Body of pancreas (tissue), 4 donors: ENCODE data around the gene TRAPPC4. TPM values are rescaled to one million over a fixed set of nuclear protein-coding genes. Genes with fewer than 3 reads are reported as not detected.

Experiments
- ATAC-seq: fragments of 150-250 bp; one replicate; pipeline ENCODE4 v1.9.1; 2016
- DNase-seq, 4 donors: peaks; one replicate each; pipeline ENCODE4 v3.0.0-alpha.2; 2019
- H3K27ac ChIP-seq, 4 donors: fragments of 200-600 bp; sonication (generic); 1 replicate in 3 of 4; 2 replicates in 1 of 4; pipeline versions ENCODE4 v1.5.1 to v1.6.1; 2016 to 2019; ENCODE audit warnings: mild to moderate bottlenecking in 1 of 4, mixed read lengths in 1 of 4, moderate library complexity in 1 of 4
- H3K27me3 ChIP-seq, 2 donors: fragments of 200-600 bp; sonication (generic); one replicate each; pipeline ENCODE4 v1.6.0; 2016; ENCODE audit warnings: mild to moderate bottlenecking in 1 of 2
- H3K36me3 ChIP-seq, 2 donors: fragments of 200-600 bp; sonication (generic); replicated peaks in 1 of 2; 2 replicates each; pipeline ENCODE4 v1.5.1; 2016; ENCODE audit warnings: low read depth in 2 of 2; ENCODE audit not compliant: insufficient read depth in 1 of 2
- H3K4me1 ChIP-seq: fragments of 200-600 bp; sonication (generic); one replicate; pipeline ENCODE4 v1.6.0; 2016
- H3K4me3 ChIP-seq, 2 donors: fragments of 200-600 bp; sonication (generic); 1 replicate in 1 of 2; 2 replicates in 1 of 2; pipeline ENCODE4 v1.5.1; 2016 to 2019
- H3K9me3 ChIP-seq, 3 donors: fragments of 200-600 bp; sonication (generic); 1 replicate in 2 of 3; 2 replicates in 1 of 3; pipeline ENCODE4 v1.5.1; 2016
- POLR2A ChIP-seq, 3 donors: fragments of 450-650 bp; IDR thresholded peaks; one replicate each; pipeline ENCODE4 v1.6.1; 2016; ENCODE audit warnings: antibody characterized with exemption in 3 of 3, mild to moderate bottlenecking in 2 of 3
- WGBS, 2 donors: methylation state at CpG; one replicate each; pipeline ENCODE4 v1.1.5; 2017; 5-methylcytosine and 5-hydroxymethylcytosine counted together
- intact Hi-C: fragments of 100-400 bp; cut with DNase I; formaldehyde crosslinking; loops from one replicate; pipeline ENCODE4 v1.15.1; 2023
- total RNA-seq, 2 donors: library from RNA; depleted of rRNA; stranded (reverse); fragments of >200 nt; gene quantifications; one replicate each; pipeline ENCODE4 v1.1.0, GENCODE V29; 2016
- TF ChIP-seq, protein P1 (sequence below), 7 experiments: fragments of 450-650 bp in 4 of 7; fragments of 200-600 bp in 3 of 7; sonication (generic) in 3 of 7; IDR thresholded peaks; one replicate each; pipeline ENCODE4 v1.5.1; 2016 to 2019; ENCODE audit warnings: antibody characterized with exemption in 7 of 7

TRAPPC4 gene
- total RNA-seq, 2 donors from 2014 or later, result 26.2 to 39.9 TPM

DNA sequence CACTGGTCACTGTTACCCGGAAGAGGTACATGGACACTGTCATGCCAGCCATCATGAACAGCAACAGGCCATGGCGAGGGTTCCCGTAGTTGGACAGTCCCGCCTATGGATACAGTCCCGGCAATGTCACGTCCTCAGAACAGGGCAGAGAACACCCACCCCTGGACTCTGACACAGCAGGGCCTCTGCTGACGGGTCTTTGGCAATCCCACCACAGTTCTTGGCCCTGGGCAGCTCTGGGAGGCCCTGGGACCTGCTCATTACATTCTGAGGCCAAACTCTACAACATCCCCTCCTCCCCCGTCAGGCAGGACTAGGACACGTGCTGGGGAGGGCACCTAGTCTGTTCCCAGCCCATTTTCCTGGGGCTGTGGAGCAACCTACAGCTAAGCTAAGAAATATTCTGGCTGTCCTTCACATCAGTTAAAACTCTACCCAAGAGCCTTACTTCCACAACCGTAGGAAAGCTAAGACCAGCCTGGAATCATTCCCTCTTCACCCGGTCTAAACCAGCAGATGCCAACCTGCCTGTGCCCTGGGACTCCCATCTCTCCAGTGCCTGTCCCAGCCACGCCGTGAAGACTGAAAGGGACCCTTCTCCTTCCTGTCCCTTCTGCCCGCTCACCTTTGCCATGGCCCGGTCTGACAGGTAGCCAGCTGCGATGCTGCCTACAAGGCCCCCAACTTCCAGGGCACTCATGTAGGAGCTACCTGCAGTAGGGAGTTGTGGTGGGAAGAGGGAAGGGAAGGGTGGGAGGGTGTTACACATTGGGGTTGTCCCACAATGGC lies 7.6 kb downstream of the TRAPPC4 start:
- H3K27ac ChIP-seq, result peak overlapping the region in 3 of 4 donors; percentile 4 to 95 (median 88)
- no peaks in the 10 kb centered on the region for H3K27me3 ChIP-seq
- TF ChIP-seq, protein P1, sequence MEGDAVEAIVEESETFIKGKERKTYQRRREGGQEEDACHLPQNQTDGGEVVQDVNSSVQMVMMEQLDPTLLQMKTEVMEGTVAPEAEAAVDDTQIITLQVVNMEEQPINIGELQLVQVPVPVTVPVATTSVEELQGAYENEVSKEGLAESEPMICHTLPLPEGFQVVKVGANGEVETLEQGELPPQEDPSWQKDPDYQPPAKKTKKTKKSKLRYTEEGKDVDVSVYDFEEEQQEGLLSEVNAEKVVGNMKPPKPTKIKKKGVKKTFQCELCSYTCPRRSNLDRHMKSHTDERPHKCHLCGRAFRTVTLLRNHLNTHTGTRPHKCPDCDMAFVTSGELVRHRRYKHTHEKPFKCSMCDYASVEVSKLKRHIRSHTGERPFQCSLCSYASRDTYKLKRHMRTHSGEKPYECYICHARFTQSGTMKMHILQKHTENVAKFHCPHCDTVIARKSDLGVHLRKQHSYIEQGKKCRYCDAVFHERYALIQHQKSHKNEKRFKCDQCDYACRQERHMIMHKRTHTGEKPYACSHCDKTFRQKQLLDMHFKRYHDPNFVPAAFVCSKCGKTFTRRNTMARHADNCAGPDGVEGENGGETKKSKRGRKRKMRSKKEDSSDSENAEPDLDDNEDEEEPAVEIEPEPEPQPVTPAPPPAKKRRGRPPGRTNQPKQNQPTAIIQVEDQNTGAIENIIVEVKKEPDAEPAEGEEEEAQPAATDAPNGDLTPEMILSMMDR (IDR thresholded peaks at IDR 0.05), result no peak
- no peak for TF ChIP-seq POLR2A (IDR thresholded peaks at IDR 0.05)
- H3K4me3 ChIP-seq, result no peak overlapping the region
- H3K36me3 ChIP-seq, result peaks cover 0 to 2% of the 10 kb centered on the region in 2 donors
- 72 to 79% methylated on average over 15 to 16 of the region's 16 CpGs for WGBS, 2 donors
- H3K9me3 ChIP-seq, result no peaks in the 10 kb centered on the region
- ATAC-seq (no peak), DNase-seq (no peak)
- intact Hi-C loops, result no loop called here
- H3K4me1 ChIP-seq, result peaks cover 85% of the 10 kb centered on the region

DNA sequence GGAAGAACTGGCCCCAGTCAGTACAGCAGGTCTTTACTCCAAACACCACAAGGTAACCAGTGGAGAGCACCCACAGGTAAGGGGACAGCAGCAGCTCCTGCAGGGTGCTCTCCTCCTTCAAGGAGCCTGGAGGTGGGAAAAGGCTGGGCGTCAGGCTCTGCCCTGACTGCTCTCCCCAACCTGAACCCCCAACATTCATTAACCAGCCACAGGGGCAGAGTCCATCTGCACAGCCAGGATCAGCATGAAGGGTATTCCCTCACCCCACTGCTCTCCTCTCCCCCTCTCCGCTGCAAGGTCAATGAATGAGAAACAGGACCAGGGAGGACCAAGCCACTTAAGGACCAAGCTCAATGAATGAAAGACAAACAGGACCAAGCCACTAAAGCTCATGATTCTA lies 8.4 kb downstream of the TRAPPC4 start:
- WGBS, 2 donors, result 50 to 60% methylated on average over 2 of the region's 2 CpGs
- Histone ChIP-seq H3K27ac (peak overlapping the region in 3 of 4 donors; percentile 4 to 95 (median 88)), H3K9me3 (no peaks in the 10 kb centered on the region), H3K36me3 (peaks cover 0 to 2% of the 10 kb centered on the region in 2 donors), H3K4me1 (peaks cover 79% of the 10 kb centered on the region), H3K27me3 (no peaks in the 10 kb centered on the region), H3K4me3 (no peak overlapping the region)
- DNase-seq (no peak), ATAC-seq (no peak)
- intact Hi-C loops, result no loop called here
- TF ChIP-seq, protein P1 (IDR thresholded peaks at IDR 0.05), result no peak
- TF ChIP-seq POLR2A (IDR thresholded peaks at IDR 0.05), result no peak

DNA sequence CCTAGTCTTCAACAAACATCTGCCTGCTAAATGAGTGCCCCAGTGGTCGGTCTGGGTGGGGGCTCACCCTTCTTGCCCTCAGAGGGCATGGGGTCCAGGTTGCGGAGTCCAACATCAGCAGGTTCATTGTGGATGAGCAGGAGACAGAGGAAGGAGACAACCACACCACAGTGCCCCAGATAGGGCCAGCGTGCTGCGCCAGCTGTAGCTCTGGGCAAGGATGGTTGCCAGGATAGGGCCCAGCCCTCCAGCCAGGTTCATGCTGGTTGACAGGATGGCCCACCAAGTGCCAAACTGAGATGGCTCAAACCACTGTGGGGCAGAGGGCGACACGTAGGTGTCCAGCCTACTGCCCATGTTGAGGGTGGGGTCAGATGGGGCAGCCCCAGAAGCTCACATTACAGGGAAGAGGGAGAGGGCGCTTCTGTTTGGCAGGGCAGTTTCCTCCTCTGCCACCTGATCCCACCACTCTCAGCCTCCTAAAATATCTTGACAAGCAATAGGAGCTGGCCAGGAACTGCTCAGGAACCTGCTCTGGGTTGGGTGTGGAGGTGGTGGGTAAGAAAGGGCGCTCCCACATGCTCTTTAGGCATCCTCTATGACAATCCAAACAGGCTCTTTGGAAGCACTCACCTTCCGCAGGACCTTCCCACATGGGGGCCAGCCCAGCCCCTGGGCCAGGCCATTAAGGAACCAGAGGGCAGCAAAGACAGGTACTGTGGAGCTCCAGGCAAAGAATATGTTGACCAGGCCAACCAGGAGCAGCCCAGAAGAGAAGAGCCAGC lies 9.2 kb downstream of the TRAPPC4 start:
- H3K4me1 ChIP-seq, result peaks cover 73% of the 10 kb centered on the region
- H3K36me3 ChIP-seq, result peaks cover 0 to 2% of the 10 kb centered on the region in 2 donors
- peak overlapping the region in 3 of 4 donors; percentile 88 to 95 (median 91) for H3K27ac ChIP-seq
- WGBS, 2 donors, result 84 to 88% methylated on average over 2 to 9 of the region's 9 CpGs
- DNase-seq (peak in 1 of 4 donors; percentile 12), ATAC-seq (no peak)
- H3K9me3 ChIP-seq, result no peaks in the 10 kb centered on the region
- no peak overlapping the region for H3K4me3 ChIP-seq
- no peaks in the 10 kb centered on the region for H3K27me3 ChIP-seq
- intact Hi-C loops, result no loop called here
- no peak for TF ChIP-seq POLR2A (IDR thresholded peaks at IDR 0.05)
- TF ChIP-seq, protein P1 (IDR thresholded peaks at IDR 0.05), result no peak

DNA sequence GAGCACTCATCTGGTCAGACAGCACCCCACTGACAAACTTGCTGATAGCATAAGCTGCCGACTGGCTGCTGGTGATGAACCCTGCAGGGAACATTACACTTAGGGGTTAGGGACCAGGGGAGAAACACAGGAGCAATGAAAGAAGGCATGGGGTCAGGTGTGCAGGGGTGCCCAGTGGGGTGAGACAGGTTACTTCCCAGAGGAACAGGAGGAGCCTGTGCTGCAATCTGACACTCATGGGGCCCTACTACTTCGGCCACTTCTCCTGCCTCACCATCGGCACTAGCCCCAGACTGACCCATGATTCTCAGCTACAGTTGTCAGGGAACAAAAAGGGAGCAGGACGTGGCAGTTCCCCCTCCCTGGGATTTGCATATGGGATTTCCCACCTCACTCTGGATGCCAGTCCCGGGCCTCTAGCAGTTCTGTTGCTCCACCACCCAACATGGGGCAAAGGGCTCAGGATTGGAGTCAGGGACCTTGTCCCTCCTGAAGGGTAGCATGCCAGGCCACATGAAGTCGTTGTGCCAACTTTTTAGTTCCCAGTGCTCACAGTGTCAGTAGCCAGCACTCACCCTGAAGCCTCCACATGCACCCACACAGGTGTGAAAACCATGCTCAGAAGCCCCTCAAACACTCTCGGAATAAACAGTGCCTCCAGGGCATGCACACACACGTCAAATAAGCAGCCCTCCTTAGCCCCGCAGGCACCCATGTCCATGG lies 9.9 kb downstream of the TRAPPC4 start:
- no peak for ATAC-seq
- WGBS, 2 donors, result 30 to 37% methylated on average over 6 to 9 of the region's 9 CpGs
- Histone ChIP-seq H3K4me1 (peaks cover 66% of the 10 kb centered on the region), H3K27me3 (no peaks in the 10 kb centered on the region), H3K4me3 (peak overlapping the region in 1 of 2 donors; percentile 6), H3K9me3 (no peaks in the 10 kb centered on the region), H3K36me3 (peaks cover 0 to 2% of the 10 kb centered on the region in 2 donors), H3K27ac (peak overlapping the region; percentile 88 to 95 (median 93))
- TF ChIP-seq POLR2A (IDR thresholded peaks at IDR 0.05), result no peak
- TF ChIP-seq, protein P1 (IDR thresholded peaks at IDR 0.05), result no peak
- peak in 3 of 4 donors; percentile 17 to 35 (median 34) for DNase-seq
- intact Hi-C loops, result no loop called here
